GM12878 (cell line): ENCODE results near the gene TMEM14A. TPM values are rescaled to one million over a fixed set of nuclear protein-coding genes. Genes with fewer than 3 reads are reported as not detected.

ENCODE experiments used
- TCF3 ChIP-seq: IDR thresholded peaks from 2 replicates; pipeline ENCODE4 v1.6.1; 2012; ENCODE audit warnings: low read depth, mild to moderate bottlenecking, low read length, borderline replicate concordance; ENCODE audit not compliant: insufficient read depth
- polyA plus RNA-seq, 11 experiments: library from polyadenylated mRNA; depleted of rRNA in 4 of 11; unstranded in 6 of 11; stranded (reverse) in 5 of 11; fragments of >200 nt; fragmentation: Nextera tagmentation in 4 of 11; fragmentation: Illumina TruSeq in 1 of 11; extraction: Ambion mirVana in 4 of 11; extraction: Trizol in 1 of 11; gene quantifications; 1 replicate in 1 of 11; 2 replicates in 10 of 11; pipeline versions ENCODE4 v1.2.1 to v1.2.3, GENCODE V29; 2011 to 2016; ENCODE audit warnings: inconsistent platforms in 2 of 11, missing spikeins in 2 of 11, low read depth in 1 of 11
- small RNA-seq: library from RNA; depleted of rRNA; stranded (forward); fragments of <200 nt; gene quantifications from one replicate; pipeline ENCODE3, GENCODE V24; 2014
- total RNA-seq, 4 experiments: library from RNA; depleted of rRNA in 3 of 4; stranded (reverse); fragments of >200 nt in 3 of 4; fragmentation: Illumina TruSeq in 1 of 4; extraction: Trizol in 1 of 4; gene quantifications; 2 replicates each; pipeline versions ENCODE4 v1.2.1 to v1.2.3, GENCODE V29; 2013 to 2021
- TF ChIP-seq, protein P1 (sequence below): fragments of 450-650 bp; formaldehyde crosslinking; IDR thresholded peaks from 2 replicates; pipeline ENCODE4 v1.4.0; 2022; ENCODE audit warnings: mild to moderate bottlenecking, moderate library complexity

The TMEM14A gene
- total and polyA plus RNA-seq, 10 of the 15 experiments (the other 5 are each of a cell fraction or from before 2014, with no cell fraction given): 15.6 to 143 (median 33.1) TPM

GRCh38 chr6:52736145-52736544 is 65.2 kb downstream of the TMEM14A start (continued):
- TF ChIP-seq, protein P1, sequence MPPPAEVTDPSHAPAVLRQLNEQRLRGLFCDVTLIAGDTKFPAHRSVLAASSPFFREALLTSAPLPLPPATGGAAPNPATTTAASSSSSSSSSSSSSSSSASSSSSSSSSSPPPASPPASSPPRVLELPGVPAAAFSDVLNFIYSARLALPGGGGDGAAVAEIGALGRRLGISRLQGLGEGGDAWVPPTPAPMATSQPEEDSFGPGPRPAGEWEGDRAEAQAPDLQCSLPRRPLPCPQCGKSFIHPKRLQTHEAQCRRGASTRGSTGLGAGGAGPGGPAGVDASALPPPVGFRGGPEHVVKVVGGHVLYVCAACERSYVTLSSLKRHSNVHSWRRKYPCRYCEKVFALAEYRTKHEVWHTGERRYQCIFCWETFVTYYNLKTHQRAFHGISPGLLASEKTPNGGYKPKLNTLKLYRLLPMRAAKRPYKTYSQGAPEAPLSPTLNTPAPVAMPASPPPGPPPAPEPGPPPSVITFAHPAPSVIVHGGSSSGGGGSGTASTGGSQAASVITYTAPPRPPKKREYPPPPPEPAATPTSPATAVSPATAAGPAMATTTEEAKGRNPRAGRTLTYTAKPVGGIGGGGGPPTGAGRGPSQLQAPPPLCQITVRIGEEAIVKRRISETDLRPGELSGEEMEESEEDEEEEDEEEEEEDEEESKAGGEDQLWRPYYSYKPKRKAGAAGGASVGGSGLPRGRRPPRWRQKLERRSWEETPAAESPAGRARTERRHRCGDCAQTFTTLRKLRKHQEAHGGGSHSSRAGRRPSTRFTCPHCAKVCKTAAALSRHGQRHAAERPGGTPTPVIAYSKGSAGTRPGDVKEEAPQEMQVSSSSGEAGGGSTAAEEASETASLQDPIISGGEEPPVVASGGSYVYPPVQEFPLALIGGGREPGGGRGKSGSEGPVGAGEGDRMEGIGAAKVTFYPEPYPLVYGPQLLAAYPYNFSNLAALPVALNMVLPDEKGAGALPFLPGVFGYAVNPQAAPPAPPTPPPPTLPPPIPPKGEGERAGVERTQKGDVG (CRISPR knock-in tag): no peak
- no peak for TF ChIP-seq TCF3

Small RNA genes lying within 50 kb of the gene (small RNA-seq; reads per million reads assigned to genes)
- gene AL109918.2: not detected

Other genes starting within 250 kb of the TMEM14A start
- 10.9 and 11.0 TPM in 2 replicates for gene TRAM2, start 94.1 kb upstream of the TMEM14A start, total RNA-seq (2014; rRNA removed)
- gene TRAM2, start 94.1 kb upstream of the TMEM14A start, total RNA-seq (2014; rRNA removed; fragmentation: Illumina TruSeq; extraction: Trizol): 7.9 and 8.2 TPM in 2 replicates
- 12.5 and 13.2 TPM in 2 replicates for gene TRAM2, start 94.1 kb upstream of the TMEM14A start, total RNA-seq (2021)
- gene TRAM2, start 94.1 kb upstream of the TMEM14A start, polyA plus RNA-seq (2011; rRNA removed): 4.8 and 6.8 TPM in 2 replicates
- 12.4 and 13.9 TPM in 2 replicates for gene TRAM2, start 94.1 kb upstream of the TMEM14A start, polyA plus RNA-seq (2014; fragmentation: Illumina TruSeq; extraction: Trizol)
- gene TRAM2, start 94.1 kb upstream of the TMEM14A start, polyA plus RNA-seq (2014; fragmentation: Nextera tagmentation; extraction: Ambion mirVana): 1 to 10 TPM; 2.5 TPM
- gene TRAM2, start 94.1 kb upstream of the TMEM14A start, polyA plus RNA-seq (2014; rRNA removed): 10.5 and 11.1 TPM in 2 replicates
- 10 to 100 TPM; 13.9 to 15.0 TPM for gene TRAM2, start 94.1 kb upstream of the TMEM14A start, polyA plus RNA-seq (2016; fragmentation: Nextera tagmentation; extraction: Ambion mirVana)
- not detected in 2 replicates for gene GSTA2, start 92.4 kb downstream of the TMEM14A start, total RNA-seq (2014; rRNA removed)
- gene GSTA2, start 92.4 kb downstream of the TMEM14A start, total RNA-seq (2014; rRNA removed; fragmentation: Illumina TruSeq; extraction: Trizol): not detected in 2 replicates
- gene GSTA2, start 92.4 kb downstream of the TMEM14A start, total RNA-seq (2021): not detected in 2 replicates
- gene GSTA2, start 92.4 kb downstream of the TMEM14A start, polyA plus RNA-seq (2011; rRNA removed): not detected in 2 replicates
- gene GSTA2, start 92.4 kb downstream of the TMEM14A start, polyA plus RNA-seq (2014; fragmentation: Illumina TruSeq; extraction: Trizol): not detected in 2 replicates
- gene GSTA2, start 92.4 kb downstream of the TMEM14A start, polyA plus RNA-seq (2014; fragmentation: Nextera tagmentation; extraction: Ambion mirVana): not detected
- not detected in 2 replicates for gene GSTA2, start 92.4 kb downstream of the TMEM14A start, polyA plus RNA-seq (2014; rRNA removed)
- gene GSTA2, start 92.4 kb downstream of the TMEM14A start, polyA plus RNA-seq (2016; fragmentation: Nextera tagmentation; extraction: Ambion mirVana): not detected
- not detected in 2 replicates for gene GSTA1, start 132.7 kb downstream of the TMEM14A start, total RNA-seq (2014; rRNA removed)
- gene GSTA1, start 132.7 kb downstream of the TMEM14A start, total RNA-seq (2014; rRNA removed; fragmentation: Illumina TruSeq; extraction: Trizol): not detected in 2 replicates
- 0.51 and 0.56 TPM in 2 replicates for gene GSTA1, start 132.7 kb downstream of the TMEM14A start, total RNA-seq (2021)
- gene GSTA1, start 132.7 kb downstream of the TMEM14A start, polyA plus RNA-seq (2011; rRNA removed): not detected in 2 replicates
- gene GSTA1, start 132.7 kb downstream of the TMEM14A start, polyA plus RNA-seq (2014; fragmentation: Illumina TruSeq; extraction: Trizol): not detected in 2 replicates
- not detected for gene GSTA1, start 132.7 kb downstream of the TMEM14A start, polyA plus RNA-seq (2014; fragmentation: Nextera tagmentation; extraction: Ambion mirVana)
- gene GSTA1, start 132.7 kb downstream of the TMEM14A start, polyA plus RNA-seq (2014; rRNA removed): not detected in 2 replicates
- gene GSTA1, start 132.7 kb downstream of the TMEM14A start, polyA plus RNA-seq (2016; fragmentation: Nextera tagmentation; extraction: Ambion mirVana): not detected
- gene GSTA5, start 169.7 kb downstream of the TMEM14A start, total RNA-seq (2014; rRNA removed): not detected in 2 replicates
- not detected in 2 replicates for gene GSTA5, start 169.7 kb downstream of the TMEM14A start, total RNA-seq (2014; rRNA removed; fragmentation: Illumina TruSeq; extraction: Trizol)
- gene GSTA5, start 169.7 kb downstream of the TMEM14A start, total RNA-seq (2021): not detected in 2 replicates
- gene GSTA5, start 169.7 kb downstream of the TMEM14A start, polyA plus RNA-seq (2011; rRNA removed): not detected in 2 replicates
- not detected in 2 replicates for gene GSTA5, start 169.7 kb downstream of the TMEM14A start, polyA plus RNA-seq (2014; fragmentation: Illumina TruSeq; extraction: Trizol)
- gene GSTA5, start 169.7 kb downstream of the TMEM14A start, polyA plus RNA-seq (2014; fragmentation: Nextera tagmentation; extraction: Ambion mirVana): not detected
- not detected in 2 replicates for gene GSTA5, start 169.7 kb downstream of the TMEM14A start, polyA plus RNA-seq (2014; rRNA removed)
- not detected for gene GSTA5, start 169.7 kb downstream of the TMEM14A start, polyA plus RNA-seq (2016; fragmentation: Nextera tagmentation; extraction: Ambion mirVana)
- gene GSTA3, start 238.6 kb downstream of the TMEM14A start, total RNA-seq (2014; rRNA removed): not detected in 2 replicates
- not detected in 2 replicates for gene GSTA3, start 238.6 kb downstream of the TMEM14A start, total RNA-seq (2014; rRNA removed; fragmentation: Illumina TruSeq; extraction: Trizol)
- gene GSTA3, start 238.6 kb downstream of the TMEM14A start, total RNA-seq (2021): not detected in 2 replicates
- gene GSTA3, start 238.6 kb downstream of the TMEM14A start, polyA plus RNA-seq (2011; rRNA removed): not detected in 2 replicates
- not detected in 2 replicates for gene GSTA3, start 238.6 kb downstream of the TMEM14A start, polyA plus RNA-seq (2014; fragmentation: Illumina TruSeq; extraction: Trizol)
- gene GSTA3, start 238.6 kb downstream of the TMEM14A start, polyA plus RNA-seq (2014; fragmentation: Nextera tagmentation; extraction: Ambion mirVana): not detected
- gene GSTA3, start 238.6 kb downstream of the TMEM14A start, polyA plus RNA-seq (2014; rRNA removed): not detected in 2 replicates
- gene GSTA3, start 238.6 kb downstream of the TMEM14A start, polyA plus RNA-seq (2016; fragmentation: Nextera tagmentation; extraction: Ambion mirVana): not detected